ENCODE measurements around the gene KIF25. TPM values are rescaled to one million over a fixed set of nuclear protein-coding genes. Genes with fewer than 3 reads are reported as not detected.

Gene KIF25
- total and polyA plus RNA-seq, 7 experiments from 2014 or later, result 0.86 TPM; not detected in 6

- Histone ChIP-seq H3K36me3 (ENCODE audit: control insufficient read depth in 2 of 3, insufficient read depth in 3 of 3, low read length in 3 of 3) (no peaks in the 10 kb centered on the region), H3K4me3 (ENCODE audit: low read length) (no peak overlapping the region), H3K27ac (ENCODE audit: low read depth, low read length) (no peak overlapping the region), H3K27me3 (ENCODE audit: control insufficient read depth in 2 of 2, insufficient read depth in 2 of 2, low read length in 2 of 2) (no peaks in the 10 kb centered on the region), H3K9me3 (ENCODE audit: control insufficient read depth in 2 of 3, low read length in 3 of 3) (no peaks in the 10 kb centered on the region), H3K4me1 (ENCODE audit: control insufficient read depth in 2 of 2, insufficient read depth in 2 of 2, low read length in 2 of 2) (no peaks in the 10 kb centered on the region)
- Mint-ChIP-seq H3K36me3 (no peaks in the 10 kb centered on the region), H3K9me3 (no peaks in the 10 kb centered on the region), H3K27me3 (no peaks in the 10 kb centered on the region), H3K27ac (no peak overlapping the region), H3K4me3 (no peak overlapping the region), H3K4me1 (no peaks in the 10 kb centered on the region)
- ATAC-seq (no peak), DNase-seq (no peak)
- intact Hi-C loops (cut with micrococcal nuclease), result no loop called here
- ChIA-PET POLR2A (no interaction called here), CTCF (no interaction called here)
Measured at GRCh38 chr6:168048724-168049025, 51.2 kb downstream of the KIF25 start.

GRCh38 chr6:168049277-168049676 lies 51.8 kb downstream of the KIF25 start:
- intact Hi-C loops (cut with micrococcal nuclease), result no loop called here
- no peaks in the 10 kb centered on the region for H3K27me3 ChIP-seq (ENCODE audit: control insufficient read depth in 2 of 2, insufficient read depth in 2 of 2, low read length in 2 of 2)
- H3K36me3 ChIP-seq (ENCODE audit: control insufficient read depth in 2 of 3, insufficient read depth in 3 of 3, low read length in 3 of 3), result no peaks in the 10 kb centered on the region
- no peaks in the 10 kb centered on the region for H3K4me1 ChIP-seq (ENCODE audit: control insufficient read depth in 2 of 2, insufficient read depth in 2 of 2, low read length in 2 of 2)
- no peak for ATAC-seq
- Mint-ChIP-seq H3K4me3 (no peak overlapping the region), H3K36me3 (no peaks in the 10 kb centered on the region), H3K27me3 (no peaks in the 10 kb centered on the region), H3K4me1 (no peaks in the 10 kb centered on the region), H3K27ac (no peak overlapping the region), H3K9me3 (no peaks in the 10 kb centered on the region)
- POLR2A ChIA-PET, result no interaction called here
- H3K27ac ChIP-seq (ENCODE audit: low read depth, low read length), result no peak overlapping the region
- H3K4me3 ChIP-seq (ENCODE audit: low read length), result no peak overlapping the region
- CTCF ChIA-PET, result no interaction called here
- H3K9me3 ChIP-seq (ENCODE audit: control insufficient read depth in 2 of 3, low read length in 3 of 3), result no peaks in the 10 kb centered on the region
- DNase-seq, result no peak

GRCh38 chr6:168049706-168050224 lies 52.3 kb downstream of the KIF25 start:
- ChIA-PET POLR2A (no interaction called here), CTCF (no interaction called here)
- Mint-ChIP-seq H3K4me3 (no peak overlapping the region), H3K36me3 (no peaks in the 10 kb centered on the region), H3K27me3 (no peaks in the 10 kb centered on the region), H3K27ac (no peak overlapping the region), H3K9me3 (no peaks in the 10 kb centered on the region), H3K4me1 (no peaks in the 10 kb centered on the region)
- ATAC-seq, result no peak
- H3K27ac ChIP-seq (ENCODE audit: low read depth, low read length), result no peak overlapping the region
- no peaks in the 10 kb centered on the region for H3K4me1 ChIP-seq (ENCODE audit: control insufficient read depth in 2 of 2, insufficient read depth in 2 of 2, low read length in 2 of 2)
- intact Hi-C loops (cut with micrococcal nuclease), result no loop called here
- H3K4me3 ChIP-seq (ENCODE audit: low read length), result no peak overlapping the region
- no peaks in the 10 kb centered on the region for H3K9me3 ChIP-seq (ENCODE audit: control insufficient read depth in 2 of 3, low read length in 3 of 3)
- no peak for DNase-seq
- no peaks in the 10 kb centered on the region for H3K36me3 ChIP-seq (ENCODE audit: control insufficient read depth in 2 of 3, insufficient read depth in 3 of 3, low read length in 3 of 3)
- H3K27me3 ChIP-seq (ENCODE audit: control insufficient read depth in 2 of 2, insufficient read depth in 2 of 2, low read length in 2 of 2), result no peaks in the 10 kb centered on the region

- Histone ChIP-seq H3K4me1 (ENCODE audit: control insufficient read depth in 2 of 2, insufficient read depth in 2 of 2, low read length in 2 of 2) (no peaks in the 10 kb centered on the region), H3K36me3 (ENCODE audit: control insufficient read depth in 2 of 3, insufficient read depth in 3 of 3, low read length in 3 of 3) (no peaks in the 10 kb centered on the region), H3K4me3 (ENCODE audit: low read length) (no peak overlapping the region), H3K27ac (ENCODE audit: low read depth, low read length) (no peak overlapping the region), H3K9me3 (ENCODE audit: control insufficient read depth in 2 of 3, low read length in 3 of 3) (no peaks in the 10 kb centered on the region), H3K27me3 (ENCODE audit: control insufficient read depth in 2 of 2, insufficient read depth in 2 of 2, low read length in 2 of 2) (no peaks in the 10 kb centered on the region)
- no peak for ATAC-seq
- Mint-ChIP-seq H3K4me3 (no peak overlapping the region), H3K4me1 (no peaks in the 10 kb centered on the region), H3K36me3 (no peaks in the 10 kb centered on the region), H3K27me3 (no peaks in the 10 kb centered on the region), H3K27ac (no peak overlapping the region), H3K9me3 (no peaks in the 10 kb centered on the region)
- ChIA-PET CTCF (no interaction called here), POLR2A (no interaction called here)
- intact Hi-C loops (cut with micrococcal nuclease), result no loop called here
- no peak for DNase-seq
Measured at GRCh38 chr6:168050225-168050880, 52.9 kb downstream of the KIF25 start.

- Histone ChIP-seq H3K27me3 (ENCODE audit: control insufficient read depth in 2 of 2, insufficient read depth in 2 of 2, low read length in 2 of 2) (no peaks in the 10 kb centered on the region), H3K27ac (ENCODE audit: low read depth, low read length) (no peak overlapping the region), H3K9me3 (ENCODE audit: control insufficient read depth in 2 of 3, low read length in 3 of 3) (no peaks in the 10 kb centered on the region), H3K36me3 (ENCODE audit: control insufficient read depth in 2 of 3, insufficient read depth in 3 of 3, low read length in 3 of 3) (no peaks in the 10 kb centered on the region), H3K4me3 (ENCODE audit: low read length) (no peak overlapping the region), H3K4me1 (ENCODE audit: control insufficient read depth in 2 of 2, insufficient read depth in 2 of 2, low read length in 2 of 2) (no peaks in the 10 kb centered on the region)
- DNase-seq (no peak), ATAC-seq (no peak)
- intact Hi-C loops (cut with micrococcal nuclease), result no loop called here
- no peaks in the 10 kb centered on the region for H3K4me1 Mint-ChIP-seq
- no peaks in the 10 kb centered on the region for H3K27me3 Mint-ChIP-seq
- H3K9me3 Mint-ChIP-seq, result no peaks in the 10 kb centered on the region
- no peak overlapping the region for H3K4me3 Mint-ChIP-seq
- H3K27ac Mint-ChIP-seq, result no peak overlapping the region
- H3K36me3 Mint-ChIP-seq, result no peaks in the 10 kb centered on the region
- POLR2A ChIA-PET, result no interaction called here
- CTCF ChIA-PET, result no interaction called here
Measured at GRCh38 chr6:168050881-168051586, 53.6 kb downstream of the KIF25 start.

GRCh38 chr6:168051648-168052047 lies 54.2 kb downstream of the KIF25 start:
- no peaks in the 10 kb centered on the region for H3K9me3 Mint-ChIP-seq

GRCh38 chr6:168052291-168052891 lies 54.9 kb downstream of the KIF25 start:
- Histone ChIP-seq H3K27me3 (ENCODE audit: control insufficient read depth in 2 of 2, insufficient read depth in 2 of 2, low read length in 2 of 2) (no peaks in the 10 kb centered on the region), H3K27ac (ENCODE audit: low read depth, low read length) (no peak overlapping the region), H3K9me3 (ENCODE audit: control insufficient read depth in 2 of 3, low read length in 3 of 3) (no peaks in the 10 kb centered on the region), H3K4me3 (ENCODE audit: low read length) (no peak overlapping the region), H3K36me3 (ENCODE audit: control insufficient read depth in 2 of 3, insufficient read depth in 3 of 3, low read length in 3 of 3) (no peaks in the 10 kb centered on the region), H3K4me1 (ENCODE audit: control insufficient read depth in 2 of 2, insufficient read depth in 2 of 2, low read length in 2 of 2) (no peaks in the 10 kb centered on the region)
- H3K9me3 Mint-ChIP-seq, result no peaks in the 10 kb centered on the region
- no peak overlapping the region for H3K27ac Mint-ChIP-seq
- DNase-seq (no peak), ATAC-seq (no peak)
- H3K4me3 Mint-ChIP-seq, result no peak overlapping the region
- no peaks in the 10 kb centered on the region for H3K36me3 Mint-ChIP-seq
- ChIA-PET POLR2A (no interaction called here), CTCF (no interaction called here)
- H3K27me3 Mint-ChIP-seq, result no peaks in the 10 kb centered on the region
- no peaks in the 10 kb centered on the region for H3K4me1 Mint-ChIP-seq
- intact Hi-C loops (cut with micrococcal nuclease), result no loop called here

More at GRCh38 chr6:168051648-168052047, 54.2 kb downstream of the KIF25 start:
- H3K27me3 Mint-ChIP-seq, result no peaks in the 10 kb centered on the region
- ATAC-seq (no peak), DNase-seq (no peak)
- Histone ChIP-seq H3K9me3 (ENCODE audit: control insufficient read depth in 2 of 3, low read length in 3 of 3) (no peaks in the 10 kb centered on the region), H3K4me3 (ENCODE audit: low read length) (no peak overlapping the region), H3K27me3 (ENCODE audit: control insufficient read depth in 2 of 2, insufficient read depth in 2 of 2, low read length in 2 of 2) (no peaks in the 10 kb centered on the region), H3K36me3 (ENCODE audit: control insufficient read depth in 2 of 3, insufficient read depth in 3 of 3, low read length in 3 of 3) (no peaks in the 10 kb centered on the region), H3K4me1 (ENCODE audit: control insufficient read depth in 2 of 2, insufficient read depth in 2 of 2, low read length in 2 of 2) (no peaks in the 10 kb centered on the region), H3K27ac (ENCODE audit: low read depth, low read length) (no peak overlapping the region)
- H3K4me1 Mint-ChIP-seq, result no peaks in the 10 kb centered on the region
- no peak overlapping the region for H3K4me3 Mint-ChIP-seq
- POLR2A ChIA-PET, result no interaction called here
- H3K36me3 Mint-ChIP-seq, result no peaks in the 10 kb centered on the region
- intact Hi-C loops (cut with micrococcal nuclease), result no loop called here
- H3K27ac Mint-ChIP-seq, result no peak overlapping the region
- CTCF ChIA-PET, result no interaction called here

All from naive thymus-derived CD4-positive, alpha-beta T cell (primary cell).